ENCODE results near the gene AVPR1A.

Gene AVPR1A

GRCh38 chr12:63151623-63152320 is 771 bp upstream of the AVPR1A start:
- Histone ChIP-seq H3K27ac (ENCODE audit: low read depth in 2 of 2, low read length in 2 of 2) (no peak overlapping the region), H3K27me3 (ENCODE audit: control insufficient read depth in 2 of 2, insufficient read depth in 2 of 2, low read length in 2 of 2) (peaks cover 28 to 33% of the 10 kb centered on the region in 2 donors), H3K9ac (ENCODE audit: low read depth in 1 of 2, low read length in 2 of 2) (no peak overlapping the region), H3K4me3 (ENCODE audit: low read length in 2 of 2) (peak overlapping the region; percentile 47 to 61), H3K9me3 (ENCODE audit: control insufficient read depth in 2 of 2, low read length in 2 of 2) (peaks cover 0 to 2% of the 10 kb centered on the region in 2 donors), H3K4me1 (ENCODE audit: control insufficient read depth in 2 of 2, insufficient read depth in 2 of 2, low read length in 2 of 2) (peaks cover 7% of the 10 kb centered on the region in 2 donors), H3K36me3 (ENCODE audit: control insufficient read depth in 2 of 2, insufficient read depth in 2 of 2, low read length in 2 of 2) (no peaks in the 10 kb centered on the region)

- H3K4me3 ChIP-seq (ENCODE audit: low read length in 2 of 2) = peak overlapping the region; percentile 22 to 61
- no peak overlapping the region for H3K27ac ChIP-seq (ENCODE audit: low read depth in 2 of 2, low read length in 2 of 2)
- H3K27me3 ChIP-seq (ENCODE audit: control insufficient read depth in 2 of 2, insufficient read depth in 2 of 2, low read length in 2 of 2) = peaks cover 28 to 33% of the 10 kb centered on the region in 2 donors
- no peaks in the 10 kb centered on the region for H3K36me3 ChIP-seq (ENCODE audit: control insufficient read depth in 2 of 2, insufficient read depth in 2 of 2, low read length in 2 of 2)
- peaks cover 7% of the 10 kb centered on the region in 2 donors for H3K4me1 ChIP-seq (ENCODE audit: control insufficient read depth in 2 of 2, insufficient read depth in 2 of 2, low read length in 2 of 2)
- peaks cover 0 to 2% of the 10 kb centered on the region in 2 donors for H3K9me3 ChIP-seq (ENCODE audit: control insufficient read depth in 2 of 2, low read length in 2 of 2)
- no peak overlapping the region for H3K9ac ChIP-seq (ENCODE audit: low read depth in 1 of 2, low read length in 2 of 2)
These were observed 890 bp downstream of the AVPR1A start for GRCh38 chr12:63149909-63150712.

DNA sequence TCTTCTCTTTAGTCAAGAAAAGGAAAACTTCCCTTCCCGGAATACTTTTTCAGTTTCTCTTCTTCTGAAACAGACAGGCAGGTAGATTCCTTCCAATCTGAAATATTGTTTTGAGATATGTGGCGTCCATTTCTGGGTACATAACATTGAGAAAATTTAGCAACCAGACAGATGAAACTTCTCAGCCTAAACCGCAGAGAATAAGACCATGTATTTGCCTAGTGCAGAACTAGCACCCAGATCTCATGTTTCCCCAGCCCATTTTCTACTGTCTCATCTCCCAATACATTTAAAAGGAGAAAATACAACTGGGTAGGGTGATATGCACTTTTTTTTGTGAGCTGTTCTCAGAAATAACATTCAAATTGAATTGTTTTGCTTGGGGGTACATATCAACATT is 6.4 kb downstream of the AVPR1A start:
- Histone ChIP-seq H3K27ac (ENCODE audit: low read depth in 2 of 2, low read length in 2 of 2) (no peak overlapping the region), H3K27me3 (ENCODE audit: control insufficient read depth in 2 of 2, insufficient read depth in 2 of 2, low read length in 2 of 2) (peaks cover 0 to 3% of the 10 kb centered on the region in 2 donors)

GRCh38 chr12:63138488-63138887 is 12.5 kb downstream of the AVPR1A start:
- H3K27me3 ChIP-seq (ENCODE audit: control insufficient read depth in 2 of 2, insufficient read depth in 2 of 2, low read length in 2 of 2) = no peaks in the 10 kb centered on the region
- H3K36me3 ChIP-seq (ENCODE audit: control insufficient read depth in 2 of 2, insufficient read depth in 2 of 2, low read length in 2 of 2) = no peaks in the 10 kb centered on the region

More for the DNA sequence above, 6.4 kb downstream of the AVPR1A start:
- Histone ChIP-seq H3K36me3 (ENCODE audit: control insufficient read depth in 2 of 2, insufficient read depth in 2 of 2, low read length in 2 of 2) (no peaks in the 10 kb centered on the region), H3K9me3 (ENCODE audit: control insufficient read depth in 2 of 2, low read length in 2 of 2) (no peaks in the 10 kb centered on the region), H3K4me1 (ENCODE audit: control insufficient read depth in 2 of 2, insufficient read depth in 2 of 2, low read length in 2 of 2) (no peaks in the 10 kb centered on the region), H3K4me3 (ENCODE audit: low read length in 2 of 2) (no peak overlapping the region), H3K9ac (ENCODE audit: low read depth in 1 of 2, low read length in 2 of 2) (no peak overlapping the region)

GRCh38 chr12:63133981-63134380 is 17.0 kb downstream of the AVPR1A start:
- Histone ChIP-seq H3K4me3 (ENCODE audit: low read length in 2 of 2) (no peak overlapping the region), H3K27me3 (ENCODE audit: control insufficient read depth in 2 of 2, insufficient read depth in 2 of 2, low read length in 2 of 2) (no peaks in the 10 kb centered on the region), H3K9me3 (ENCODE audit: control insufficient read depth in 2 of 2, low read length in 2 of 2) (no peaks in the 10 kb centered on the region)

More at GRCh38 chr12:63138488-63138887, 12.5 kb downstream of the AVPR1A start:
- no peak overlapping the region for H3K9ac ChIP-seq (ENCODE audit: low read depth in 1 of 2, low read length in 2 of 2)
- H3K4me1 ChIP-seq (ENCODE audit: control insufficient read depth in 2 of 2, insufficient read depth in 2 of 2, low read length in 2 of 2) = no peaks in the 10 kb centered on the region
- no peak overlapping the region for H3K27ac ChIP-seq (ENCODE audit: low read depth in 2 of 2, low read length in 2 of 2)
- no peaks in the 10 kb centered on the region for H3K9me3 ChIP-seq (ENCODE audit: control insufficient read depth in 2 of 2, low read length in 2 of 2)
- no peak overlapping the region for H3K4me3 ChIP-seq (ENCODE audit: low read length in 2 of 2)

DNA sequence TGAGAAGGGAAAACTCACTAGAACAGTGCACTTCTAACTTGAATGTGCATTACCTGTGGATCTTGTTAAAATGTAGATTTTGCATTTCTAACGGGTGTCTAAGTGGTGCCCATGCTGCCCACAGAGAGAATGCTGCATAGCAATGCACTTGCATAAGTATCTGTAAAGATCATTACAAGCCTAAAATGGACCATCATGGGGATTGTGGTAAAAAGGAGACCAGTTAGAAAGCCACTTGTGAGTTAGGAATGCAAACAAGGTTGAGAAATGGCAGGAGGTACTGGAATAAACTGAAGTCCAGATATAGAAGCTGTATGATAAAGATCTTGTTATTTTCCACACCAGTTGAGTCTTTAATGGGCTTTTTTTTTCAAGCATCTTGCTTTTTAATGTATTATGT is 18.8 kb downstream of the AVPR1A start:
- Histone ChIP-seq H3K4me3 (ENCODE audit: low read length in 2 of 2) (no peak overlapping the region), H3K4me1 (ENCODE audit: control insufficient read depth in 2 of 2, insufficient read depth in 2 of 2, low read length in 2 of 2) (no peaks in the 10 kb centered on the region), H3K9ac (ENCODE audit: low read depth in 1 of 2, low read length in 2 of 2) (no peak overlapping the region), H3K27me3 (ENCODE audit: control insufficient read depth in 2 of 2, insufficient read depth in 2 of 2, low read length in 2 of 2) (no peaks in the 10 kb centered on the region), H3K36me3 (ENCODE audit: control insufficient read depth in 2 of 2, insufficient read depth in 2 of 2, low read length in 2 of 2) (no peaks in the 10 kb centered on the region), H3K27ac (ENCODE audit: low read depth in 2 of 2, low read length in 2 of 2) (no peak overlapping the region), H3K9me3 (ENCODE audit: control insufficient read depth in 2 of 2, low read length in 2 of 2) (no peaks in the 10 kb centered on the region)

More at GRCh38 chr12:63133981-63134380, 17.0 kb downstream of the AVPR1A start:
- Histone ChIP-seq H3K27ac (ENCODE audit: low read depth in 2 of 2, low read length in 2 of 2) (no peak overlapping the region), H3K36me3 (ENCODE audit: control insufficient read depth in 2 of 2, insufficient read depth in 2 of 2, low read length in 2 of 2) (no peaks in the 10 kb centered on the region), H3K4me1 (ENCODE audit: control insufficient read depth in 2 of 2, insufficient read depth in 2 of 2, low read length in 2 of 2) (no peaks in the 10 kb centered on the region), H3K9ac (ENCODE audit: low read depth in 1 of 2, low read length in 2 of 2) (no peak overlapping the region)

- Histone ChIP-seq H3K4me3 (ENCODE audit: low read length in 2 of 2) (no peak overlapping the region), H3K27ac (ENCODE audit: low read depth in 2 of 2, low read length in 2 of 2) (no peak overlapping the region), H3K9me3 (ENCODE audit: control insufficient read depth in 2 of 2, low read length in 2 of 2) (no peaks in the 10 kb centered on the region), H3K27me3 (ENCODE audit: control insufficient read depth in 2 of 2, insufficient read depth in 2 of 2, low read length in 2 of 2) (no peaks in the 10 kb centered on the region), H3K4me1 (ENCODE audit: control insufficient read depth in 2 of 2, insufficient read depth in 2 of 2, low read length in 2 of 2) (no peaks in the 10 kb centered on the region), H3K9ac (ENCODE audit: low read depth in 1 of 2, low read length in 2 of 2) (no peak overlapping the region), H3K36me3 (ENCODE audit: control insufficient read depth in 2 of 2, insufficient read depth in 2 of 2, low read length in 2 of 2) (no peaks in the 10 kb centered on the region)
These were observed 21.1 kb downstream of the AVPR1A start for GRCh38 chr12:63129927-63130326.

DNA sequence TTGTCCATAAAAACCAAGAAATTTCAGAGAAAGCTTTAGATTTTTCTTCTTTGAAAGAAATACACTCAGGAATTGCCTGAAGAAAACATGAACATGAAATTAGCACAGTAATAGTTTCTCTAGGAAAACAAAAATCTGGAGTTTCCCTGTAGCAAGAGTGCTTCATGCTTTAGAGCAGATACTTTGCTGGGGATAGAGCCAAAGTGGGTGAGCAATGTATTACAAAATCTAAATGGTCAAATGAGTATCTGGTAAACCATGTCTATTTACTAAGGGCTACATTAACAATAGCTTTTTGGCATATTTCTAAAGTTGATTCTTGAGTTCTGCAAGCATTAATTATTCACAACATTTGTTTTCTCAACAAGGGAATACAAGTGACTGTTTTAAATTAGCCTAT is 26.2 kb downstream of the AVPR1A start:
- Histone ChIP-seq H3K4me3 (ENCODE audit: low read length in 2 of 2) (no peak overlapping the region), H3K9ac (ENCODE audit: low read depth in 1 of 2, low read length in 2 of 2) (no peak overlapping the region), H3K27ac (ENCODE audit: low read depth in 2 of 2, low read length in 2 of 2) (no peak overlapping the region), H3K9me3 (ENCODE audit: control insufficient read depth in 2 of 2, low read length in 2 of 2) (no peaks in the 10 kb centered on the region), H3K36me3 (ENCODE audit: control insufficient read depth in 2 of 2, insufficient read depth in 2 of 2, low read length in 2 of 2) (no peaks in the 10 kb centered on the region), H3K4me1 (ENCODE audit: control insufficient read depth in 2 of 2, insufficient read depth in 2 of 2, low read length in 2 of 2) (no peaks in the 10 kb centered on the region), H3K27me3 (ENCODE audit: control insufficient read depth in 2 of 2, insufficient read depth in 2 of 2, low read length in 2 of 2) (no peaks in the 10 kb centered on the region)

DNA sequence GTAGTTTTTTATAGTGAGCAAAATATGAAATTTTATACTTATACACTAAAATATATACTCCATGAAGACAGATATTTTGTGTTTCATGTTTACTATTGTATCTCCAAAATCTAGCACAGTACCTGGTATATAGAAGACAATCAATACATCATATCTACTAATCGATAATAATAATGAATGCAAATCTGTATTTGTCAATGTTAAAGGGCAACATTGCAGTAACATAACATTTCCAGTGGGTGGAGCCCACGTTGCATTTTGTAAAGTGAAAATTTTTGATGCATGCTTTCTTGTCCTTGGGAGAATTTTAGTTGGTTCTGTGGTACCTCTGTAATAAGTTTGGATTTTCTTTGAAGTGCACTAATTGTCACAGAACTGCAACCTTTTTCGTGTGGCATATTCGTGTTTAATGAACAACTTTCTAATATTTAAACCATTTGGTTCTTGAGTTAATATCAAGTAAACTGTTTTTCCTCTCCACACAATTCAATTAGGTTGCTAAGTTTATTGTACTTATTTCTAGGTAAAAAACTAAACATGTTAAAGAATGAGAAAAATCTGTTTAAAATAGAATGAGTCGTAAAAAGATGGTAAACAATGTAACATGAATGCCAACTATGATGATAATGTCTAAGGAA is 47.4 kb downstream of the AVPR1A start:
- Histone ChIP-seq H3K27ac (ENCODE audit: low read depth in 2 of 2, low read length in 2 of 2) (no peak overlapping the region), H3K36me3 (ENCODE audit: control insufficient read depth in 2 of 2, insufficient read depth in 2 of 2, low read length in 2 of 2) (no peaks in the 10 kb centered on the region), H3K4me3 (ENCODE audit: low read length in 2 of 2) (no peak overlapping the region), H3K9ac (ENCODE audit: low read depth in 1 of 2, low read length in 2 of 2) (no peak overlapping the region), H3K9me3 (ENCODE audit: control insufficient read depth in 2 of 2, low read length in 2 of 2) (no peaks in the 10 kb centered on the region), H3K4me1 (ENCODE audit: control insufficient read depth in 2 of 2, insufficient read depth in 2 of 2, low read length in 2 of 2) (no peaks in the 10 kb centered on the region), H3K27me3 (ENCODE audit: control insufficient read depth in 2 of 2, insufficient read depth in 2 of 2, low read length in 2 of 2) (no peaks in the 10 kb centered on the region)

- H3K9ac ChIP-seq (ENCODE audit: low read depth in 1 of 2, low read length in 2 of 2) = no peak overlapping the region
- no peaks in the 10 kb centered on the region for H3K36me3 ChIP-seq (ENCODE audit: control insufficient read depth in 2 of 2, insufficient read depth in 2 of 2, low read length in 2 of 2)
- no peak overlapping the region for H3K27ac ChIP-seq (ENCODE audit: low read depth in 2 of 2, low read length in 2 of 2)
- H3K27me3 ChIP-seq (ENCODE audit: control insufficient read depth in 2 of 2, insufficient read depth in 2 of 2, low read length in 2 of 2) = no peaks in the 10 kb centered on the region
- no peak overlapping the region for H3K4me3 ChIP-seq (ENCODE audit: low read length in 2 of 2)
- no peaks in the 10 kb centered on the region for H3K9me3 ChIP-seq (ENCODE audit: control insufficient read depth in 2 of 2, low read length in 2 of 2)
- no peaks in the 10 kb centered on the region for H3K4me1 ChIP-seq (ENCODE audit: control insufficient read depth in 2 of 2, insufficient read depth in 2 of 2, low read length in 2 of 2)
These were observed 49.1 kb downstream of the AVPR1A start for GRCh38 chr12:63101920-63102319.
